Islet of Langerhans (tissue), 1 donor: Measurements from ENCODE around the gene SIAE.

ENCODE experiments used
- FAIRE-seq: peaks from one replicate; lab custom pipeline; 2011; peaks lifted over from hg19 to GRCh38; lab: Jason Lieb, UNC

The SIAE gene, protein sequence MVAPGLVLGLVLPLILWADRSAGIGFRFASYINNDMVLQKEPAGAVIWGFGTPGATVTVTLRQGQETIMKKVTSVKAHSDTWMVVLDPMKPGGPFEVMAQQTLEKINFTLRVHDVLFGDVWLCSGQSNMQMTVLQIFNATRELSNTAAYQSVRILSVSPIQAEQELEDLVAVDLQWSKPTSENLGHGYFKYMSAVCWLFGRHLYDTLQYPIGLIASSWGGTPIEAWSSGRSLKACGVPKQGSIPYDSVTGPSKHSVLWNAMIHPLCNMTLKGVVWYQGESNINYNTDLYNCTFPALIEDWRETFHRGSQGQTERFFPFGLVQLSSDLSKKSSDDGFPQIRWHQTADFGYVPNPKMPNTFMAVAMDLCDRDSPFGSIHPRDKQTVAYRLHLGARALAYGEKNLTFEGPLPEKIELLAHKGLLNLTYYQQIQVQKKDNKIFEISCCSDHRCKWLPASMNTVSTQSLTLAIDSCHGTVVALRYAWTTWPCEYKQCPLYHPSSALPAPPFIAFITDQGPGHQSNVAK

GRCh38 chr11:124673333-124674167 lies at the start of gene SIAE, which contains the start of gene SPA17:
Gene SIAE, minus strand, starts transcription at chr11:124673739. Its CDS starts 31 bp downstream, at chr11:124673708.
Gene SPA17, plus strand, starts transcription at chr11:124673904. Its CDS starts 1,361 bp downstream, at chr11:124675265.
- peak; percentile 41 for FAIRE-seq

DNA sequence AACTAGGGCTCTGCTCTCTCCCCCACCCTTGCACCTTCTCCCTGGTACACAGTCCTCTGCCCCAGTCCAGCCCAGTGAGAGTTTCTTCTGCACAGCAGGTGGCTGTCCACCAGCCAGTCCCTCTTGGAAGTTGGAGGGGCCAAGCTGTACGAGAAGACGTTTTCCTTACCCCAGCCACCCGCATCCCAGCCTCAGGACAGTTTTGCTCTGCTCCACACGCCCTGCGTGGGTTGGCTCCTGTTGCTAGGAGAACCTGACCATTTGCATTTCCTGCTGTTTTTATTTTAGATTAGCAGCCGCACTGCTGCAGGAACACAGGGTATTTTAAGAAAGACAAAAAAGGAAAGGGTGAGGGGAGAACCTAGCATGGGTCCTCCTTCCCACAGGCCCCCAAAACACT lies 48.6 kb upstream of the SIAE start:
- no peak for FAIRE-seq

DNA sequence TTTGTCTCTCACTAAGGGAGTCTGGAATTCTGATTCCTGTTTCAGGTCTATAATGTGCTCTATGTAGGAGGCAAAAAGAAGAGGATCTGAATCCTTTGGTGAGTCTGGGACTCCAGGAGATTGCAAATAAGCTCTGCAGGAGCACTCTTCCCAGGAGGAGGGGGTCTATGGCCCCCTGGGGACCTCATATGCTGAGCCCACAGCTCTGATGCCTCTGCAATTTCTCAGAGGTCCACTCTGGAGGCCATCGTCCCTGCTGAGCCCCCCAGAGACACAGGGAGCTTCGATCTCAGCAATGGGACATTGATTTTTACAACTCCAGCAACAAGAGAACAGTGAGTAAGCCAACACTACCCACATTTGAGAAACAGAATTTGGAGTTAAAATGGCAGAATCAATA lies 46.0 kb upstream of the SIAE start:
- FAIRE-seq: no peak

DNA sequence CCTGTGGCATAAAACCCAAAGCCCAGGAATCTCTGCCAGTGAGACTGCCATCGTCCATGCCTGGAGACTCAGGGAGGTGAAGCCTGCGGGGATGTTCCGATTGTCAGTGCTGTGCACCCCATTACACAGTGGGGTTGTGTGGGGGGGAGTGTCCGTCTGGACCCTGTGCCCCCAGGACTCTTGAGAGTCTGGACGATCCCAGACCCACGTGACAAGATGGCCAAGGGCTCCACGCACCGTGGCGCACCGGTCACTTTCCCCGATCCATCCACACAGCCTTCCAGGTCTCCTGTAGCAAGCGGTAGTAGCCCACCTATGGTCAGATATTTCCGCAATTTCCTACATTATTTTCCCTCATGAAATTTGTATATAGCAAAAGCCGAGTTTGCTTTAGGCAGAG lies 45.3 kb upstream of the SIAE start:
- FAIRE-seq: no peak

- no peak for FAIRE-seq
Measured at GRCh38 chr11:124717786-124718651, 44.5 kb upstream of the SIAE start.

- no peak for FAIRE-seq
Measured at GRCh38 chr11:124717421-124717785, 43.9 kb upstream of the SIAE start.

DNA sequence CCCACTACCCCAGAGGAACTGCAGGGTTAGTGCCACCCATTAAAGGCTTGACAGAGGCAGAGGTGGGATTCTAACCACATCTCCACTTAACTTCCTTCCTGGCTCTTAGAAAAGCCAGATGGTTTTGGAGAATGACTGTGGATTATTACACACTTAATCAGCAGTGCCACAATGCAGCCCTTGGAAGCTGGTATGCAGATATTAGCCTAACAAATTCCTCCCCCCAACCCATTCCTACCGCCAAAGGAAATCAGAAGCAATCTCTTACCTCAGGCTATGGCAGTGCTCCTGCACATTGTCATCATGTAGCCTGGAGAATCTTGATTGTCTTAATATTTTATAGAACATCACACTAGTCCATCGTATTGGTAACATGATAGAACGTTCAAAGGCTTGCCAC lies 43.1 kb upstream of the SIAE start:
- FAIRE-seq: no peak

DNA sequence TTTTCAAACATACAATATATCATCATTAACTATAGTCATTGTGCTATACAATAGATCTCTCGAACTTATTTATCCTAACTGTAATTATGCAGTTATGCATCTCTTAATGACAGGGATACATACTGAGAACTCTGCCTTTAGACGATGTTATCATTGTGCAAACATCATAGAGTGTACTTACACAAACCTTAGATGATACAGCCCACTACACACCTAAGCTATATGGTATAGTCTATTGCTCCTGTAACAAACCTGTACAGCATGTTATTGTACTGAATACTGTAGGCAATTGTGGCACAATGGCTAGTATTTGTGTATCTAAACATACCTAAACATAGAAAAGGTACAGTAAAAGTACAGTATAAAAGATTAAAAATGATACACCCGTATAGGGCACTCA lies 38.9 kb upstream of the SIAE start:
- no peak for FAIRE-seq

DNA sequence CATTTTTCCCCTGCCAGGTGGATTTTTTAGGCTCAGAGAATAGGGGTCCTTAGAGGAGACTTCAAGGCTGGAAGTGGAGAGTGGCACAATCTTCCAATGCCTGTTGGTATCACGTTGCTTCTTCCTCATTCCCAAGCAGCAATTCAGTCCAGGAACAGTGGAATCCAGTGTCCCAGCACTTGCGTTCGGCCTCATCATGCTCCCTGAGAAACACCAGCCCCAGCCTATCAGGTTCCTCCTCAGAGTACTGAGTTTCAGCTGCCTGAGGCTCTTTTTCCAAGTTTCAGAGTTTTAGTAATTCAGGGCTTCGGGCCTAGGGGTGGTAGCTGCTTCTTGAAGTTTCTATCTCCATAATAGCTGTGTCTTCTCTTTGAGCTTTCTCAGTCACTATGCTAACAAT lies 34.3 kb upstream of the SIAE start:
- FAIRE-seq: no peak

DNA sequence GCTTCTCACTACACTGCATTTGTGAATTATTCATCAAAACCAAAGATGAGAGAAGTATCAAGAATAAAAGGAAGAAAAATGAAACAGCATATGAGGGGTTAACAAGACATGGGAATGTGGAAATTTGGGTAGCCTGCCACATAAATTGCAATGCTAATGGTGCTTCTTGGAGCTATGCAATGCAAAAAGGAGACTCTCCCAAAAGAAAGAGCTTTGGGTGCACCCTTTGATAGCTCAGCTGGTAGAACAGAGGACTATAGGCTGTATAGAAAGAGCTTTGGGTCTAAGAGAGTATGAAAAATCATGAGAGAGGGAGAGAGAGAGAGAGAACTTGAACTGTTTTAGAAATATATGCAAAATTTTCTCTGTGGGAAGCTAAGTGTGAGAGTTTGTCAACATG lies 26.5 kb upstream of the SIAE start:
- no peak for FAIRE-seq

- no peak for FAIRE-seq
Measured at GRCh38 chr11:124699547-124699946, 26.0 kb upstream of the SIAE start.

GRCh38 chr11:124693142-124693541 lies 19.6 kb upstream of the SIAE start:
- no peak for FAIRE-seq

DNA sequence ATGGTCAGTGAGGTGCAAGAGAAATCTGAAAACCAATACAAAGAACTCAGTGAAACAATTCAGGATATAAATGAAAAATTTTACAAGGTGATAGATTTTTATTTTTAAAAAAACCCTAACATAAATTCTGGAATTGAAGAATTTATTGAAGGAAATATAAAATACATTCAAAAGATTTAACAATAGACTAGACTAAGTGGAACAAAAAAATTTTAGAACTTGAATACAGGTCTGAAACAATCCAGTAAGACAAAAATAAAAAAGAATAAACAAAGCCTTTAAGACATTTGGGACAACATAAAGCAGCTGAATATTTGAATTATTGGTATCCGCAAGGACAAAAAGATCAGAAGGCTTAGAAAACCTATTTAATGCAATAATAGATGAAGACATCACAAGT lies 8.9 kb upstream of the SIAE start:
- no peak for FAIRE-seq

GRCh38 chr11:124681421-124681820 lies 7.9 kb upstream of the SIAE start:
- FAIRE-seq: no peak

DNA sequence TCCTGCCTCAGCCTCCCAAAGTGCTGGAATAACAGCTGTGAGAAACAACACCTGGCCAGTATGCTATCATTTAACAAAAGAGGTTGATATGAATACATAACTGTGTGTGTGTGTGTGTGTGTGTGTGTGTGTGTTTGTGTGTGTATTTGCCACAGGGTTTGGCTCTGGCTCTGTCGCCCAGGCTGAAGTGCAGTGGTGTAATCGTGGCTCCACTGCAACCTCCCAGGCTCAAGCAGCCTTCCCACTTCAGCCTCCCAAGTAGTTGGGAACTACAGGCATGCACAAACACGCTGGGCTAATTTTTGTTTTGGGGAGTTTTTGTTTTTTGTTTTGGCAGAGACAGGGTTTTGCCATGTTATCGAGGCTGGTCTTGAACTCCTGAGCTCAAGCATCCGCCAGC lies 4.9 kb upstream of the SIAE start:
- no peak for FAIRE-seq

GRCh38 chr11:124676386-124676785 lies 2.8 kb upstream of the SIAE start:
- FAIRE-seq: peak; percentile 13

DNA sequence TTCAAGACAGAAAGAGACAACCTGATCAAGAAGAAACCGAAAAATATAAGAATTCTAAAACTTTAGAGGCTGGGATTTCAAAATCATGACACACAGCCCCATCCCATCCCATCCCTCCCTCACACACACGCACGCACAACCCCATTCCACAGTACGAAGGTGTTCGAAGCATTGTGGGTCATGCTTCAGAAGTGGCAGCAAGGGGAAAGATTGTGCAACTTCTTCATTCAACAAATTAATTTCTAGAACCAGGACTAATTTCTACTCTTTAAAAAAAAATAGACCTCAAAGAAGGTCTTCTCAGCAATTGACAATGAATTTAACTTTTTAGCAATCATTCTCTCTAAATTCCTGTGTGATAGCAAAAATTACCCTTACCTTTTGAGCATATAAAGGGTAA lies 1.0 kb upstream of the SIAE start:
- FAIRE-seq: no peak

- no peak for FAIRE-seq
Measured at GRCh38 chr11:124674168-124674517, 604 bp upstream of the SIAE start.

- FAIRE-seq: no peak
Measured at GRCh38 chr11:124672536-124673215, 863 bp downstream of the SIAE start.

DNA sequence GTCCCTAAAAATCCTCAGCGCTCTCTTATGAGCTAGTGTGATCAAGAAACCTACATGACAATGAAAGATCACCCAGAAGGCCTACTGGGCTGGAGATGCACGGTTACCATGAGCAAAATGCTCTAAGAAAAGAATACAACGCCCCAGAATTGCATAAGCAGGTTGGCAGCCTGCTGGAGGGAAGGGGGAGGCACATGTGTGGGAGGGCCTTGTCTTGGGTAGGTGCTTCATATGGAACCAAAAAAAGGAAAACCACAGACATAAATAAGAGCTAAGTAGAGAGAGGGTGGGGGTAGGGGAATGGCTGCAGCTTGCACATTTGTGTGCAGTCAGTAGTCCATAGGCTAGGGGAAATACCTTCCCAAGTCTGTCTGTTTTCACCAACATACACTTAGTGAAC lies 2.8 kb downstream of the SIAE start:
- FAIRE-seq: no peak

- no peak for FAIRE-seq
Measured at GRCh38 chr11:124669193-124669592, 4.3 kb downstream of the SIAE start.

DNA sequence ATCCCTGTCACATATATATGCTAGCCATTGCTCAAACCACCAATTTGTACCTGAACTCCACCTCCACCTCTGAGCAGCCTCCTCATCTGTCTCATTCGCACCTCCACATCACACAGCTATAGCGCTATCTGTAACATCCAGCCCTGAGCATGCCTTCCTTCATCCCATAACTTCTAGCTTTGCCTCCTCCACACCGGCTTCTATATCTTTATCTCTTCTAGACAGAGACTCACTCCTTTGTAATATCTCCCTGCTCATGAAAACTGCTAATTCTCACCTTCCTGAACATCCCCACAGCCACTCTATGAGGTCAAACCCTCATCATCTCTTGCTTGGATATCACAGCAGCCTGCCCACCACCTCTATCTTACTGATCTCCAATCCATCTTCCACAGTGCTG lies 5.9 kb downstream of the SIAE start:
- no peak for FAIRE-seq
